ENCODE measurements around the gene DNLZ.

- TF ChIP-seq REST (IDR thresholded peaks at IDR 0.05; ENCODE audit: low read depth, low read length): no peak
- TF ChIP-seq POLR2A (IDR thresholded peaks at IDR 0.05; ENCODE audit: low read depth, low read length): no peak
- no peak for TF ChIP-seq KDM1A (IDR thresholded peaks at IDR 0.05; ENCODE audit: borderline replicate concordance)
Measured at GRCh38 chr9:136365775-136366222, 2.3 kb upstream of the DNLZ start.

All from GM12878 (cell line).